Endothelial cell of umbilical vein (primary cell): ENCODE measurements around the gene BTN1A1. TPM values are rescaled to one million over a fixed set of nuclear protein-coding genes. Genes with fewer than 3 reads are reported as not detected.
A peak's percentile ranks its signal among the peaks of the same experiment; 100 is the strongest.

Source experiments
- BruUV-seq: library from RNA; stranded (reverse); fragments of 400-500 nt; replicated peaks from 2 replicates; lab custom pipeline; 2021; lab: Mats Ljungman, UMichigan
- CTCF ChIA-PET: fragments of 300-600, 350-600 bp; sonication (Branson Sonifier 250); formaldehyde crosslinking; loops from one replicate; lab custom pipeline; 2021; ENCODE audit warnings: antibody characterized with exemption, inconsistent platforms; lab: Charles Lee
- POLR2A ChIA-PET: fragments of 300-600, 350-600 bp; sonication (Branson Sonifier 250); formaldehyde crosslinking; loops from one replicate; lab custom pipeline; 2021; ENCODE audit warnings: antibody characterized with exemption, inconsistent platforms; lab: Charles Lee
- DNase-seq: peaks from one replicate; pipeline ENCODE4 v3.0.0-alpha.2; 2011; ENCODE audit warnings: low read depth, low spot score
- FAIRE-seq: peaks from 2 replicates; lab custom pipeline; 2011; peaks lifted over from hg19 to GRCh38; lab: Jason Lieb, UNC
- H2AFZ ChIP-seq: 2 replicates; pipeline ENCODE4 v1.6.0; 2012; ENCODE audit warnings: low read depth, low read length, control low read depth, inconsistent platforms
- H3K27ac ChIP-seq: 2 replicates; pipeline ENCODE4 v1.5.1; 2011; ENCODE audit warnings: low read depth, mild to moderate bottlenecking, control low read depth, low read length, moderate library complexity; ENCODE audit not compliant: insufficient read depth
- H3K27me3 ChIP-seq, 2 experiments: 2 replicates each; pipeline versions ENCODE4 v1.6.0 to v1.6.1; 2011; ENCODE audit warnings: low read length in 2 of 2, mixed read lengths in 1 of 2; ENCODE audit not compliant: control insufficient read depth in 2 of 2, insufficient read depth in 2 of 2
- H3K36me3 ChIP-seq, 2 experiments: 2 replicates in 1 of 2; 3 replicates in 1 of 2; pipeline ENCODE4 v1.5.1; 2011; ENCODE audit warnings: low read length in 2 of 2, mild to moderate bottlenecking in 1 of 2, moderate library complexity in 1 of 2; ENCODE audit not compliant: control insufficient read depth in 2 of 2, insufficient read depth in 2 of 2; ENCODE audit errors: extremely low read depth in 1 of 2
- H3K4me1 ChIP-seq: 3 replicates; pipeline ENCODE4 v1.5.1; 2011; ENCODE audit warnings: mild to moderate bottlenecking, low read length; ENCODE audit not compliant: control insufficient read depth, insufficient read depth; ENCODE audit errors: extremely low read depth
- H3K4me2 ChIP-seq: 2 replicates; pipeline ENCODE4 v1.6.1; 2011; ENCODE audit warnings: low read length, control low read depth, mixed read lengths; ENCODE audit not compliant: insufficient read depth
- H3K4me3 ChIP-seq, 3 experiments: fragments of 200-600 bp in 1 of 3; sonication (generic), shearing (Covaris generic) in 1 of 3; replicated peaks in 1 of 3; 2 replicates each; pipeline ENCODE4 v1.5.1; 2011 to 2016; ENCODE audit warnings: control low read depth in 3 of 3, low read length in 3 of 3, mild to moderate bottlenecking in 2 of 3, inconsistent platforms in 1 of 3, low read depth in 1 of 3, moderate library complexity in 1 of 3; ENCODE audit not compliant: insufficient read depth in 1 of 3
- H3K79me2 ChIP-seq: 2 replicates; pipeline ENCODE4 v1.6.0; 2012; ENCODE audit warnings: low read length, inconsistent platforms; ENCODE audit not compliant: control insufficient read depth, insufficient read depth
- H3K9ac ChIP-seq: replicated peaks from 2 replicates; pipeline ENCODE3; 2011; ENCODE audit warnings: low read length, control low read depth; ENCODE audit not compliant: insufficient read depth; ENCODE audit errors: extremely low read depth
- H3K9me1 ChIP-seq: replicated peaks from 3 replicates; pipeline ENCODE4 v1.6.0; 2011; ENCODE audit warnings: mild to moderate bottlenecking, low read length; ENCODE audit not compliant: control insufficient read depth, insufficient read depth; ENCODE audit errors: extremely low read depth
- H3K9me3 ChIP-seq: replicated peaks from 2 replicates; pipeline ENCODE4 v1.5.1; 2012; ENCODE audit warnings: low read length, inconsistent platforms; ENCODE audit not compliant: control insufficient read depth, insufficient read depth
- H4K20me1 ChIP-seq: replicated peaks from 2 replicates; pipeline ENCODE3; 2011; ENCODE audit warnings: mild to moderate bottlenecking, low read length; ENCODE audit not compliant: control insufficient read depth, insufficient read depth; ENCODE audit errors: extremely low read depth
- EZH2 ChIP-seq: IDR thresholded peaks from 2 replicates; pipeline ENCODE4 v1.6.1; 2012; ENCODE audit warnings: borderline replicate concordance, low read depth, mild to moderate bottlenecking, moderate library complexity, low read length, inconsistent platforms; ENCODE audit not compliant: severe bottlenecking
- FOS ChIP-seq: IDR thresholded peaks from 2 replicates; pipeline ENCODE4 v1.6.1; 2011; ENCODE audit warnings: mild to moderate bottlenecking, low read length, moderate library complexity, borderline replicate concordance; ENCODE audit not compliant: insufficient read depth
- GATA2 ChIP-seq: IDR thresholded peaks from 2 replicates; pipeline ENCODE4 v1.7.0; 2011; ENCODE audit warnings: low read depth, mild to moderate bottlenecking, moderate library complexity, mixed read lengths, low read length; ENCODE audit not compliant: insufficient read length, insufficient read depth
- JUN ChIP-seq: IDR thresholded peaks from 2 replicates; pipeline ENCODE4 v1.6.1; 2011; ENCODE audit warnings: borderline replicate concordance, low read depth; ENCODE audit not compliant: insufficient read length, insufficient read depth
- MYC ChIP-seq: IDR thresholded peaks from one replicate; pipeline ENCODE4 v1.6.1; 2011; ENCODE audit warnings: mild to moderate bottlenecking, low read depth, low read length
- POLR2A ChIP-seq: IDR thresholded peaks from 2 replicates; pipeline ENCODE4 v1.6.1; 2012; ENCODE audit warnings: low read depth, mild to moderate bottlenecking, control low read depth, low read length
- POLR2AphosphoS5 ChIP-seq: IDR thresholded peaks from 2 replicates; pipeline ENCODE4 v1.6.1; 2012; ENCODE audit warnings: low read depth, mild to moderate bottlenecking, control low read depth, low read length, moderate library complexity; ENCODE audit not compliant: insufficient read depth
- dilution Hi-C: fragments of 300-500 bp; cut with MboI; formaldehyde crosslinking; loops from one replicate; pipeline ENCODE4 v1.15.0; 2019; ENCODE audit warnings: low sequenced_read_pairs; ENCODE audit not compliant: extremely low pct_ligation_motif_present
- intact Hi-C: fragments of 100-400 bp; cut with micrococcal nuclease; formaldehyde crosslinking; loops from one replicate; pipeline ENCODE4 v1.10.0; 2022
- polyA plus RNA-seq, 4 experiments: library from polyadenylated mRNA; depleted of rRNA in 3 of 4; stranded (reverse) in 3 of 4; unstranded in 1 of 4; fragments of >200 nt; gene quantifications; 2 replicates each; pipeline versions ENCODE4 v1.2.1 to v1.2.3, GENCODE V29; 2011 to 2012; ENCODE audit warnings: missing spikeins in 1 of 4
- total RNA-seq: library from RNA; stranded (reverse); gene quantifications from 2 replicates; pipeline ENCODE4 v1.2.3, GENCODE V29; 2021
- TF ChIP-seq, protein P1 (sequence below), 2 donors: IDR thresholded peaks; 1 replicate in 1 of 2; 2 replicates in 1 of 2; pipeline ENCODE4 v1.5.1; 2011; ENCODE audit warnings: low read length in 2 of 2, mild to moderate bottlenecking in 2 of 2, moderate library complexity in 2 of 2, control low read depth in 1 of 2, inconsistent platforms in 1 of 2, low read depth in 1 of 2; ENCODE audit not compliant: insufficient read depth in 1 of 2; ENCODE audit errors: extremely low read depth in 1 of 2
- TF ChIP-seq, protein P2 (sequence below): IDR thresholded peaks from 2 replicates; pipeline ENCODE4 v1.6.1; 2011; ENCODE audit not compliant: insufficient read depth, insufficient read length

Gene BTN1A1
- total and polyA plus RNA-seq, 2 donors (not counting 3 experiments of a cell fraction or from before 2014, with no cell fraction given) = not detected

DNA sequence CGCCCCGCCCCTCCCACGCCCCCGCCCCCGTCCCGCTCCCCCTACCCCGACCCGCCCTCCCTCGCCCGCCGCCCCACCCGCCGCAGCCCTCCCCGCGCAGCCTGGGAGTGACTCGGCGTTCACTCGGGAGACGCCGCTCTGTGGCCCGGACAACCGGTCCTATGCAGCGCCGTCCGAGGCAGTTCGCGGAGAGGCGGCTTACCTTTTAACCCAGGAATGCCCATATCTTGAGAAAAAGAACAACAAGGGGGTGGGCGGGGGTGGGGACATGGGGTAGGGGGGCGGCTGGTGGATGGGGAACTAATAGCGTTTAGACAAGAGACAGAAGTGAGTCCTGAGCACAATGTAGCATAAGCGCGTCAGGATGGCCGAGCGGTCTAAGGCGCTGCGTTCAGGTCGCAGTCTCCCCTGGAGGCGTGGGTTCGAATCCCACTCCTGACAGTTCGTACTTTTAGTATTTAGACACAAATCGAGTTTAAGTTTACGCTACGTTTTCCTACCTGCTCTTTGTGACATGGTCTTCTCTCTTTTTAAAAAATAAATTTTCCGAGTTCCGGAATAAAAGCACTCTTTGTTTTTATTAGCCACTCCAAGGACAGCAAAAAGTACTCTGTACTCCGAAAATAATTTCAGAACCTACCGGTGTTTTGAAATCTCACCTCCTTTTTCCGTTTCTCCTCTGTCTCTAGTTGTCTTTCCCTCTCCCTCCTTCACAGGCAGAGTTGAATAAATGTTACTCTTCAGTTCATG is 20.9 kb downstream of the BTN1A1 start:
- intact Hi-C loops (loop anchor here (1.0 to 2.0 kb wide), 6 partner anchors 12 to 64 kb away; partner anchors contain the start of gene BTN2A1), dilution Hi-C loops (no loop called here)
- H3K4me1 ChIP-seq = peaks cover 10% of the 10 kb centered on the region
- no peaks in the 10 kb centered on the region for H3K27me3 ChIP-seq
- H3K79me2 ChIP-seq = no peaks in the 10 kb centered on the region
- H3K4me2 ChIP-seq = peak overlapping the region; percentile 98
- CTCF ChIA-PET = interaction anchor here (1.0 to 2.6 kb wide), 4 partner anchors 12 to 180 kb away, joined by 3 to 13 read pairs (median 10); no protein-coding TSS in a partner anchor
- H3K9me3 ChIP-seq = no peaks in the 10 kb centered on the region
- H3K9ac ChIP-seq = peak overlapping the region; percentile 77
- POLR2A ChIA-PET = interaction anchor here (1.1 kb wide), 1 partner anchor 47 kb away, joined by 4 read pairs; no protein-coding TSS in a partner anchor
- BruUV-seq = no TSS peak
- H3K4me3 ChIP-seq = peak overlapping the region; percentile 46 to 82 (median 79)
- TF ChIP-seq, protein P1, sequence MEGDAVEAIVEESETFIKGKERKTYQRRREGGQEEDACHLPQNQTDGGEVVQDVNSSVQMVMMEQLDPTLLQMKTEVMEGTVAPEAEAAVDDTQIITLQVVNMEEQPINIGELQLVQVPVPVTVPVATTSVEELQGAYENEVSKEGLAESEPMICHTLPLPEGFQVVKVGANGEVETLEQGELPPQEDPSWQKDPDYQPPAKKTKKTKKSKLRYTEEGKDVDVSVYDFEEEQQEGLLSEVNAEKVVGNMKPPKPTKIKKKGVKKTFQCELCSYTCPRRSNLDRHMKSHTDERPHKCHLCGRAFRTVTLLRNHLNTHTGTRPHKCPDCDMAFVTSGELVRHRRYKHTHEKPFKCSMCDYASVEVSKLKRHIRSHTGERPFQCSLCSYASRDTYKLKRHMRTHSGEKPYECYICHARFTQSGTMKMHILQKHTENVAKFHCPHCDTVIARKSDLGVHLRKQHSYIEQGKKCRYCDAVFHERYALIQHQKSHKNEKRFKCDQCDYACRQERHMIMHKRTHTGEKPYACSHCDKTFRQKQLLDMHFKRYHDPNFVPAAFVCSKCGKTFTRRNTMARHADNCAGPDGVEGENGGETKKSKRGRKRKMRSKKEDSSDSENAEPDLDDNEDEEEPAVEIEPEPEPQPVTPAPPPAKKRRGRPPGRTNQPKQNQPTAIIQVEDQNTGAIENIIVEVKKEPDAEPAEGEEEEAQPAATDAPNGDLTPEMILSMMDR (IDR thresholded peaks at IDR 0.05; ENCODE audit: extremely low read depth in 1 of 2, insufficient read depth in 1 of 2, low read depth in 1 of 2, low read length in 2 of 2) = no peak
- TF ChIP-seq JUN (no peak), MYC (no peak), POLR2A (peak; percentile 68), GATA2 (no peak), FOS (no peak), EZH2 (no peak), POLR2AphosphoS5 (peak; percentile 52)
- TF ChIP-seq, protein P2, sequence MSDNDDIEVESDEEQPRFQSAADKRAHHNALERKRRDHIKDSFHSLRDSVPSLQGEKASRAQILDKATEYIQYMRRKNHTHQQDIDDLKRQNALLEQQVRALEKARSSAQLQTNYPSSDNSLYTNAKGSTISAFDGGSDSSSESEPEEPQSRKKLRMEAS = no peak
- DNase-seq = peak; percentile 88
- H2AFZ ChIP-seq = peak overlapping the region; percentile 93
- no peaks in the 10 kb centered on the region for H3K36me3 ChIP-seq
- H4K20me1 ChIP-seq = no peaks in the 10 kb centered on the region
- H3K9me1 ChIP-seq = no peaks in the 10 kb centered on the region
- peak; percentile 38 for FAIRE-seq
- H3K27ac ChIP-seq = peak overlapping the region; percentile 76
